ENCODE data around the gene BDH1.

The BDH1 gene

GRCh38 chr3:197471221-197472010 lies 84.4 kb downstream of the BDH1 start:
- Histone ChIP-seq H3K9ac (ENCODE audit: low read length) (no peak overlapping the region), H3K9me3 (ENCODE audit: low read length) (no peaks in the 10 kb centered on the region), H3K4me3 (ENCODE audit: low read depth in 1 of 2, low read length in 2 of 2) (no peak overlapping the region), H3K27ac (ENCODE audit: low read depth, low read length) (no peak overlapping the region), H3K36me3 (ENCODE audit: insufficient read depth, low read length) (no peaks in the 10 kb centered on the region), H3K4me1 (ENCODE audit: insufficient read depth, low read length) (no peaks in the 10 kb centered on the region), H3K27me3 (ENCODE audit: control insufficient read depth in 1 of 2, insufficient read depth in 2 of 2, low read length in 2 of 2) (peaks cover 0 to 11% of the 10 kb centered on the region in 2 donors)

DNA sequence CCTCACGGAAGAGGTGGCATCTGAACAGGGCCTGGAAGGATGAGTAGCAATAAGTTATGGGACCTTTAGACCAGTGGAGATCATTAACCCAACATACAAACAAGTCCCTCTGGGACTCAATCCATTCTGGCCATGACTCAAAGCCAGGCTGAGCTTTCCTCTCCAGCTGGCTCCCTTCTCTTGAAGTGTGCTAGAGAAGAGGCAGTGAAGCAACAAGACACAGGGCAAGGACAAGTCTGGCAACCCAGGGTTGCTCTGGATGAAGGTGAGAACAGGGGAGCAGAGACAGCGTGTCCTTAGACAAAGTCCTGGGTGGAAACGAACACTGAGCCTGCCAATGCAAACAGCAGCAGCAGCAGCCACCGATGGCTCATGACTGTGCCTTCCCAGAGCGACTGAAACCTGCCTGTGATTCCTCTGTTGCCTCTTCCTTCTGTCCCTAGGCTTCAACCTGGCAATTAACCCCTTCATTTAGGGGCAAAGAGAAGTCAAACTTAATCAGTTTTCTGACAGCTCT lies 86.8 kb downstream of the BDH1 start:
- Histone ChIP-seq H3K4me3 (ENCODE audit: low read depth in 1 of 2, low read length in 2 of 2) (no peak overlapping the region), H3K27ac (ENCODE audit: low read depth, low read length) (no peak overlapping the region), H3K27me3 (ENCODE audit: control insufficient read depth in 1 of 2, insufficient read depth in 2 of 2, low read length in 2 of 2) (peaks cover 0 to 6% of the 10 kb centered on the region in 2 donors), H3K9ac (ENCODE audit: low read length) (no peak overlapping the region), H3K9me3 (ENCODE audit: low read length) (no peaks in the 10 kb centered on the region), H3K36me3 (ENCODE audit: insufficient read depth, low read length) (no peaks in the 10 kb centered on the region), H3K4me1 (ENCODE audit: insufficient read depth, low read length) (no peaks in the 10 kb centered on the region)

GRCh38 chr3:197468167-197468566 lies 87.6 kb downstream of the BDH1 start:
- H3K27me3 ChIP-seq (ENCODE audit: control insufficient read depth in 1 of 2, insufficient read depth in 2 of 2, low read length in 2 of 2) = peaks cover 0 to 6% of the 10 kb centered on the region in 2 donors
- no peaks in the 10 kb centered on the region for H3K4me1 ChIP-seq (ENCODE audit: insufficient read depth, low read length)
- no peak overlapping the region for H3K27ac ChIP-seq (ENCODE audit: low read depth, low read length)
- no peaks in the 10 kb centered on the region for H3K36me3 ChIP-seq (ENCODE audit: insufficient read depth, low read length)
- no peak overlapping the region for H3K4me3 ChIP-seq (ENCODE audit: low read depth in 1 of 2, low read length in 2 of 2)
- H3K9me3 ChIP-seq (ENCODE audit: low read length) = no peaks in the 10 kb centered on the region
- H3K9ac ChIP-seq (ENCODE audit: low read length) = no peak overlapping the region

- Histone ChIP-seq H3K4me3 (ENCODE audit: low read depth in 1 of 2, low read length in 2 of 2) (no peak overlapping the region), H3K9ac (ENCODE audit: low read length) (no peak overlapping the region), H3K9me3 (ENCODE audit: low read length) (no peaks in the 10 kb centered on the region), H3K27me3 (ENCODE audit: control insufficient read depth in 1 of 2, insufficient read depth in 2 of 2, low read length in 2 of 2) (peaks cover 0 to 6% of the 10 kb centered on the region in 2 donors), H3K36me3 (ENCODE audit: insufficient read depth, low read length) (no peaks in the 10 kb centered on the region), H3K27ac (ENCODE audit: low read depth, low read length) (no peak overlapping the region), H3K4me1 (ENCODE audit: insufficient read depth, low read length) (no peaks in the 10 kb centered on the region)
These were observed 89.0 kb downstream of the BDH1 start for GRCh38 chr3:197466586-197467399.

DNA sequence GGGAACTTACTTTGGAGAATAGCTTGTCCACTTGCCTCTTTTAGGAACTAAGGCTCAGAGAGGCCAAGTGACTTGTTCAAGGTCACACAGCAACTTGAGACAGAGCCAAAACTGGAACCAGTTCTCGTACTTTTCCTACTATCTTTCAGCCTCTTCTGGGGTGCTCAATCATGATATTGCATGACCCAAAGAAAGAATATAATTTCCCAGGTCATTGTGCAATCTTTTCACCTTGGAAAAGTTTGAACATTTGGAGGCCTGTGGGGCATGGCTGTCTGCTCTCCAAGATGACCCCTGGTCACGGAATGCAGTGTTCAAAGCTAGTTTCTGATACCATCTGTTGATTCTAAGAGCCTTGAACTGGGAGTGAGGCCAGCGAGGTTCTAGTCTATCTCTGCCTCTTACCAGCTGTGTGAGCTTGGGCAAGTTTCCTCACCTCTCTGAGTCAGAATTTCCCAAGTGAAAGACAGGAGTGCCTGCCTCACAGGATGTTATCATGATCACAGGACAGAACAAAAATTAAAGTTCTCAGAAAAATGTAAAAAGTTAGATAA lies 89.7 kb downstream of the BDH1 start:
- Histone ChIP-seq H3K27ac (ENCODE audit: low read depth, low read length) (no peak overlapping the region), H3K4me3 (ENCODE audit: low read depth in 1 of 2, low read length in 2 of 2) (no peak overlapping the region), H3K9ac (ENCODE audit: low read length) (no peak overlapping the region), H3K27me3 (ENCODE audit: control insufficient read depth in 1 of 2, insufficient read depth in 2 of 2, low read length in 2 of 2) (peaks cover 0 to 6% of the 10 kb centered on the region in 2 donors), H3K36me3 (ENCODE audit: insufficient read depth, low read length) (no peaks in the 10 kb centered on the region), H3K9me3 (ENCODE audit: low read length) (no peaks in the 10 kb centered on the region), H3K4me1 (ENCODE audit: insufficient read depth, low read length) (no peaks in the 10 kb centered on the region)

DNA sequence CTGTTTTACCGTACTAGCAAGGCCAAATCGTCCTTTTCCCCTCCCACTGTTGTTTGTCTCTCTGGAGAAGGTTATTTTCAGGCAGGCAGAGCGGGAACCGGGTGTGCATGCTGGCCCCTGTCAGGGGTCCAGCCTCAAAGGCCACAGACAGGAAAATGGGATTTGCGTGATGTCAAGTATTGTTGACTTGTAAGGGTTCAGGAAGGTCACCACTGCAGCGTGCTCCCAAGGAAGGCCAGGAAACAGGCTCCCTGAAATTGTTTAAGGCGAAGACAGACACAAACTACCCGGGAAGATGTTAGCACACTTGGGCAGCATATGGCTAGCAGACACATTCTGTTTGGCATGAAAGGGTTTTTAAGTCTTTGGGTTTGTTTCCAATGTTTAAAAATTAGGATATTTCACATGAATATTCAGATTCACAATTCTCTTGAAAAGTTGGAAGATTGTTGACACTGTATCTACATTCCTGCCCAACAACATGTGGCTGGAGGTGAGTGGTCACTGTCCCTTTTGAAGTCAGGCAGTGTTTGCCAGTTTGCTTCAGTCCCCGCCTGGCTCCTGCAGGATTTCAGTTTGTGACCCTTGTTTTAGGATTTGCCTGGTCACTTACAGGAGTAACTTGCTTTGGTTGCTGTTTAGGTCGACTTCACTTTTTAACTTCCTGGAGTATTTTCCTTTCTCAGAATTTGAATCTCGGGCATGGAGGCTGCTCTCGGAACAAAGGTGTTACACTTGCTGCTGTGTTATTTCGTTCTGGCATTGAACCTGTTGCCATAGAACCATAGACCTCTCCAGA lies 90.4 kb downstream of the BDH1 start:
- no peak overlapping the region for H3K27ac ChIP-seq (ENCODE audit: low read depth, low read length)
- no peaks in the 10 kb centered on the region for H3K36me3 ChIP-seq (ENCODE audit: insufficient read depth, low read length)
- H3K9me3 ChIP-seq (ENCODE audit: low read length) = no peaks in the 10 kb centered on the region
- H3K27me3 ChIP-seq (ENCODE audit: control insufficient read depth in 1 of 2, insufficient read depth in 2 of 2, low read length in 2 of 2) = peaks cover 0 to 6% of the 10 kb centered on the region in 2 donors
- H3K4me1 ChIP-seq (ENCODE audit: insufficient read depth, low read length) = no peaks in the 10 kb centered on the region
- H3K9ac ChIP-seq (ENCODE audit: low read length) = no peak overlapping the region
- H3K4me3 ChIP-seq (ENCODE audit: low read depth in 1 of 2, low read length in 2 of 2) = no peak overlapping the region

DNA sequence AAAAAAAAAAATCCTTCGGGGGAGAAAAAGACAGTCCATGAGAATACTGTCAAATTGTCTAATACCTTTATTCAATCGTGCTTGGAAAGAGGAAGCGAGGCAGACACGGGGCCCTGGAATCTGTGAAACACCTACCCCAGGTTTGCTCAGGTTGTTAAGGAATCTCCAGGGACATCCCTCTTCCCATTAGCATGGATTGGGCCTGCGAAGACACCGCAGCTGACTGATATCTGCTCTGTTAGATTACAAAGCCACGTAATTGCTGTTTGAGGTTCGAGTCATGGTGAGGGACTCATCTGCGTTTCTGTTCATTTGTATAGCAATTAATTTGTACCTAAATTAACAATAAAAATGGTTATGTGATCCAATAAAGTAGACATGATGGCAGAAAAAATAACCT lies 91.0 kb downstream of the BDH1 start:
- Histone ChIP-seq H3K4me3 (ENCODE audit: low read depth in 1 of 2, low read length in 2 of 2) (no peak overlapping the region), H3K4me1 (ENCODE audit: insufficient read depth, low read length) (no peaks in the 10 kb centered on the region), H3K9ac (ENCODE audit: low read length) (no peak overlapping the region), H3K9me3 (ENCODE audit: low read length) (no peaks in the 10 kb centered on the region), H3K27me3 (ENCODE audit: control insufficient read depth in 1 of 2, insufficient read depth in 2 of 2, low read length in 2 of 2) (peaks cover 0 to 6% of the 10 kb centered on the region in 2 donors), H3K36me3 (ENCODE audit: insufficient read depth, low read length) (no peaks in the 10 kb centered on the region), H3K27ac (ENCODE audit: low read depth, low read length) (no peak overlapping the region)

DNA sequence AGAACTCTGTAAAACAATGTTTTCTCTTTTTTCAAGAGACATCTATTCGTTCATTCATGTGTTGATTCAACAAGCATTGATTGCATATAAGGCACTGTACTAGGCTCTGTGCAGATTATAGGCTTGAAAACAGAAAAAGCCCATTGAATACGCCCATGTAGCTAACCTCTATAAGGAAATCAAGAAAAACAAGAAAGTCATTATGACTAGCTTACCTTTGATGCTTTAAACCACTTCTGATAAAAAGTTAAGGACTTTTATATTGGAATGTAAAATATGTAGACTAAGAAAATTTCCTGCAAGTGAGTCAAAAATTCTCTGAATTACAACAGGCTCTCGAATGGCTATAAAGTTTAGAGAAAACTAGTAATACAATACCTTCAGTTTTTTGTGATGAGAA lies 92.5 kb downstream of the BDH1 start:
- no peaks in the 10 kb centered on the region for H3K4me1 ChIP-seq (ENCODE audit: insufficient read depth, low read length)
- no peaks in the 10 kb centered on the region for H3K36me3 ChIP-seq (ENCODE audit: insufficient read depth, low read length)
- no peak overlapping the region for H3K9ac ChIP-seq (ENCODE audit: low read length)
- H3K27ac ChIP-seq (ENCODE audit: low read depth, low read length) = no peak overlapping the region
- H3K27me3 ChIP-seq (ENCODE audit: control insufficient read depth in 1 of 2, insufficient read depth in 2 of 2, low read length in 2 of 2) = peaks cover 0 to 3% of the 10 kb centered on the region in 2 donors
- no peak overlapping the region for H3K4me3 ChIP-seq (ENCODE audit: low read depth in 1 of 2, low read length in 2 of 2)
- H3K9me3 ChIP-seq (ENCODE audit: low read length) = no peaks in the 10 kb centered on the region

DNA sequence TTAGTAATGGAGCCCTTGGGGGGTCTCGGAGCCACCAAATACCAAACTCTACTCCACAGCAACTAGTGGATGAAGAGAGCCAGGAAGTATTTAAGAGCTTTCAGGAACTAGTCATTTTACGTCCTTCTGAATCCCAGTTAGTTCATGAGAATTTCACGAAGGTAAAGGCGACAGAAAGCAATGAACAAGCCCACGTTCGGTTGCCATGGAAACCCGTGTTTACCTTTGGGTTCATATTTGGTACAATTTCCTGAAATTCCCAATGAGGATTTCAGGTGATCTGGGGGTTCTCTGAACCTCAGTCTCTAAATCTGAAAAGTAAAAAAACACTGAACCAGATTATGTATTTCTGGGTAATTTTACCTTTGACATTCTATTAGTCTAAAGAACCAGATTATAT lies 93.0 kb downstream of the BDH1 start:
- Histone ChIP-seq H3K9ac (ENCODE audit: low read length) (no peak overlapping the region), H3K4me3 (ENCODE audit: low read depth in 1 of 2, low read length in 2 of 2) (no peak overlapping the region), H3K4me1 (ENCODE audit: insufficient read depth, low read length) (no peaks in the 10 kb centered on the region), H3K9me3 (ENCODE audit: low read length) (no peaks in the 10 kb centered on the region), H3K27me3 (ENCODE audit: control insufficient read depth in 1 of 2, insufficient read depth in 2 of 2, low read length in 2 of 2) (no peaks in the 10 kb centered on the region), H3K27ac (ENCODE audit: low read depth, low read length) (no peak overlapping the region), H3K36me3 (ENCODE audit: insufficient read depth, low read length) (no peaks in the 10 kb centered on the region)

GRCh38 chr3:197460639-197461038 lies 95.1 kb downstream of the BDH1 start:
- Histone ChIP-seq H3K36me3 (ENCODE audit: insufficient read depth, low read length) (no peaks in the 10 kb centered on the region), H3K27me3 (ENCODE audit: control insufficient read depth in 1 of 2, insufficient read depth in 2 of 2, low read length in 2 of 2) (no peaks in the 10 kb centered on the region), H3K9me3 (ENCODE audit: low read length) (no peaks in the 10 kb centered on the region), H3K4me3 (ENCODE audit: low read depth in 1 of 2, low read length in 2 of 2) (no peak overlapping the region), H3K27ac (ENCODE audit: low read depth, low read length) (no peak overlapping the region), H3K4me1 (ENCODE audit: insufficient read depth, low read length) (no peaks in the 10 kb centered on the region), H3K9ac (ENCODE audit: low read length) (no peak overlapping the region)

GRCh38 chr3:197460002-197460401 lies 95.8 kb downstream of the BDH1 start:
- no peak overlapping the region for H3K9ac ChIP-seq (ENCODE audit: low read length)
- no peaks in the 10 kb centered on the region for H3K9me3 ChIP-seq (ENCODE audit: low read length)
- no peak overlapping the region for H3K27ac ChIP-seq (ENCODE audit: low read depth, low read length)
- H3K36me3 ChIP-seq (ENCODE audit: insufficient read depth, low read length) = no peaks in the 10 kb centered on the region
- no peak overlapping the region for H3K4me3 ChIP-seq (ENCODE audit: low read depth in 1 of 2, low read length in 2 of 2)
- no peaks in the 10 kb centered on the region for H3K27me3 ChIP-seq (ENCODE audit: control insufficient read depth in 1 of 2, insufficient read depth in 2 of 2, low read length in 2 of 2)
- no peaks in the 10 kb centered on the region for H3K4me1 ChIP-seq (ENCODE audit: insufficient read depth, low read length)

Data from muscle layer of colon (tissue), 2 donors.